HepG2 (cell line): Measurements from ENCODE around the gene CAMKK1.

ENCODE experiments used
- CTCF ChIP-seq: sonication (generic); formaldehyde crosslinking; IDR thresholded peaks from 2 replicates; pipeline ENCODE4 v1.5.0; 2020; ENCODE audit warnings: mild to moderate bottlenecking, missing genetic modification reagents, moderate library complexity
- ELF1 ChIP-seq: sonication (generic); formaldehyde crosslinking; IDR thresholded peaks from 2 replicates; pipeline ENCODE4 v1.4.0; 2020; ENCODE audit warnings: missing genetic modification reagents
- JUND ChIP-seq: sonication (generic); formaldehyde crosslinking; IDR thresholded peaks from 2 replicates; pipeline ENCODE4 v1.8.0; 2022; ENCODE audit warnings: mild to moderate bottlenecking, missing genetic modification reagents
- NKX3-1 ChIP-seq: sonication (generic); formaldehyde crosslinking; IDR thresholded peaks from 2 replicates; pipeline ENCODE4 v1.5.0; 2020; ENCODE audit warnings: missing genetic modification reagents
- ONECUT2 ChIP-seq: sonication (generic); formaldehyde crosslinking; IDR thresholded peaks from 2 replicates; pipeline ENCODE4 v1.4.0; 2020; ENCODE audit warnings: missing genetic modification reagents
- POGZ ChIP-seq: sonication (generic); formaldehyde crosslinking; IDR thresholded peaks from 2 replicates; pipeline ENCODE4 v1.4.0; 2020; ENCODE audit warnings: mild to moderate bottlenecking, missing genetic modification reagents
- SIN3A ChIP-seq: IDR thresholded peaks from 2 replicates; pipeline ENCODE4 v1.6.1; 2011; ENCODE audit warnings: low read depth, mild to moderate bottlenecking, control low read depth, low read length, borderline replicate concordance
- SMAD3 ChIP-seq: sonication (generic); formaldehyde crosslinking; IDR thresholded peaks from 2 replicates; pipeline ENCODE4 v1.4.0; 2020; ENCODE audit warnings: missing genetic modification reagents
- SMC3 ChIP-seq: IDR thresholded peaks from 2 replicates; pipeline ENCODE4 v1.6.1; 2011; ENCODE audit warnings: low read length, improper control_type of control experiment
- TBP ChIP-seq: sonication (generic); formaldehyde crosslinking; IDR thresholded peaks from 2 replicates; pipeline ENCODE4 v1.5.0; 2020; ENCODE audit warnings: missing genetic modification reagents
- ZNF546 ChIP-seq: sonication (generic); formaldehyde crosslinking; conservative IDR thresholded peaks from 2 replicates; pipeline ENCODE4 v1.8.1; 2023; ENCODE audit warnings: mild to moderate bottlenecking, missing genetic modification reagents
- ZSCAN25 ChIP-seq: sonication (generic); formaldehyde crosslinking; IDR thresholded peaks from 2 replicates; pipeline ENCODE4 v1.8.0; 2022; ENCODE audit warnings: mild to moderate bottlenecking, missing genetic modification reagents
- TF ChIP-seq, protein P1 (sequence below): sonication (generic); formaldehyde crosslinking; IDR thresholded peaks from 2 replicates; pipeline ENCODE4 v1.8.0; 2022; ENCODE audit warnings: mild to moderate bottlenecking, missing genetic modification reagents

DNA sequence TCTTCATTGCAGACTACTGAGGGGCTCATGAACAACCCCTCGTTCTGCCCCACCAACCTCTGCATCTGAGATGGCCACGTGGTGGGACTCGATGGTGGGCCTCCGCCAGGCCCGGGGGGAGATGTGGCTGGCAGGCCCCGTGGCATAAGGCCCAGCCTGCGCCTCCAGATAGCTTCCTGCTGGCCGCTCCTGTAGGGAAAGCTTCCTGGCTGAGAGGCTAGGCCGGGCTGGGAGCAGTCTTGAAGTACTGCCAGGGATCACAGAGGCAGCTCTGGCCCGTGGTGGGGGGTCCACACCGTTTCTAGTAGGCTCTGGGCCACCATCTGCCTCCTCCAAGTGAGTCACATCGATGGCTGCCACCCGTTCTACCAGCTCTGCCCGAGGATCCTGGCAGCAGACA is 7.6 kb downstream of the CAMKK1 start:
- no peak for TF ChIP-seq CTCF (CRISPR knock-in tag)
- no peak for TF ChIP-seq SIN3A
- TF ChIP-seq SMAD3 (CRISPR knock-in tag), result no peak
- no peak for TF ChIP-seq SMC3
- TF ChIP-seq, protein P1, sequence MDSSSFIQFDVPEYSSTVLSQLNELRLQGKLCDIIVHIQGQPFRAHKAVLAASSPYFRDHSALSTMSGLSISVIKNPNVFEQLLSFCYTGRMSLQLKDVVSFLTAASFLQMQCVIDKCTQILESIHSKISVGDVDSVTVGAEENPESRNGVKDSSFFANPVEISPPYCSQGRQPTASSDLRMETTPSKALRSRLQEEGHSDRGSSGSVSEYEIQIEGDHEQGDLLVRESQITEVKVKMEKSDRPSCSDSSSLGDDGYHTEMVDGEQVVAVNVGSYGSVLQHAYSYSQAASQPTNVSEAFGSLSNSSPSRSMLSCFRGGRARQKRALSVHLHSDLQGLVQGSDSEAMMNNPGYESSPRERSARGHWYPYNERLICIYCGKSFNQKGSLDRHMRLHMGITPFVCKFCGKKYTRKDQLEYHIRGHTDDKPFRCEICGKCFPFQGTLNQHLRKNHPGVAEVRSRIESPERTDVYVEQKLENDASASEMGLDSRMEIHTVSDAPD (CRISPR knock-in tag), result no peak
- TF ChIP-seq ZNF546 (CRISPR knock-in tag), result no peak
- TF ChIP-seq ELF1, result no peak
- no peak for TF ChIP-seq POGZ (CRISPR knock-in tag)
- TF ChIP-seq ONECUT2 (CRISPR knock-in tag), result no peak
- TF ChIP-seq ZSCAN25 (CRISPR knock-in tag), result no peak
- TF ChIP-seq JUND (CRISPR knock-in tag), result no peak
- no peak for TF ChIP-seq NKX3-1 (CRISPR knock-in tag)
- no peak for TF ChIP-seq TBP (CRISPR knock-in tag)
